ENCODE measurements around the gene RABGGTA.

GRCh38 chr14:24297190-24297964 lies 26.0 kb upstream of the RABGGTA start:
- TF ChIP-seq CTCF (conservative IDR thresholded peaks at IDR 0.05 in 1 of 2, IDR thresholded peaks at IDR 0.05 in 1 of 2; ENCODE audit: extremely low read depth in 1 of 2, insufficient read depth in 1 of 2, low read depth in 1 of 2, low read length in 2 of 2), result peak; percentile 58 to 74
- TF ChIP-seq EZH2 (IDR thresholded peaks at IDR 0.05; ENCODE audit: borderline replicate concordance, low read length), result no peak
